SKM-1 (cell line): ENCODE data around the gene WTAP.
"Not testable (repeated sequence)": the region's sequence is repeated elsewhere in the genome, so short reads cannot be mapped to it uniquely, and the experiment has no call there.

ENCODE experiments used
- DNase-seq: peaks from one replicate; lab custom pipeline; 2025; ENCODE audit not compliant: unreplicated experiment; lab: John Stamatoyannopoulos, UW

WTAP gene

DNA sequence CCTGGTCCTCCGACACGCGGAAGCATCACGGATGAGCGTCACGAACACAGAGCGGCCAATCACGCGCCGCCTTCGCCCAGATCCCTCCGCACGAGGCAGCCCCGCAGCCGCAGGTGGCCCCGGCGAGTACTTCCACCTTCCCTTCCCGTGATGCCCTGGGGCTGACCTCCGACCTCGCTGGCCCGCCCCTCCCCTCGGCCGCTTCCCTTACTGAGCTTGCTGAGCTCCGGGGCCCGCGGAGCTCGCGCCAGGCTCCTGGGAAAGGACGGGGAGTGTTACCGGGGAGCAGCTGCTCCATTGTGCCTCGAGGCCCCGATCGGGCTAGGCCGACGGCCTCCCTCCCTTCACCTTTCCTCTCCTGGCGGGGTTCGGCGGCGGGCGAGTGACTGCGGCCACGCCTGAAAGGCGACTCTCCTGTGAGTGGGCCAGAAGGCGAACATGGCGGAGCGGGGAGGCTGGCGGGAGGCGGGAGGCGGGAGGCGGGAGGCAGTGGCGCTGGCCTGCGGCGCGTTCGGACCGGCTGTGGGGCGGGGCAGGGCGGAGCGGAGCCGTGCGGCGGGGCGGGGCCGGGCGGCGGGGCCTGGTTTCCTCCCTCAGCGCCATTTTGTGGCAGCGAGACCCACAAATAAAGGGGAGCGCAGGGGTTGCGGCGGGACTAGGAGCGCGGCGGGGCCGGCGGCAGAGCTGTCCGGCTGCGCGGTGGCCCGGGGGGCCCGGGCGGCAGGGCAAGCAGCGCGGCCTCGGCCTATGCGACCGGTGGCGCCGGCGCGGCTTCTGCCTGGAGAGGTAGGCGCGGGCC, at the start of gene WTAP:
Gene WTAP, plus strand, starts transcription at position 589 of the 799 bp plus-strand sequence. CDS start 8,760 bp downstream, outside the sequence.
- peak; percentile 97 for DNase-seq

DNA sequence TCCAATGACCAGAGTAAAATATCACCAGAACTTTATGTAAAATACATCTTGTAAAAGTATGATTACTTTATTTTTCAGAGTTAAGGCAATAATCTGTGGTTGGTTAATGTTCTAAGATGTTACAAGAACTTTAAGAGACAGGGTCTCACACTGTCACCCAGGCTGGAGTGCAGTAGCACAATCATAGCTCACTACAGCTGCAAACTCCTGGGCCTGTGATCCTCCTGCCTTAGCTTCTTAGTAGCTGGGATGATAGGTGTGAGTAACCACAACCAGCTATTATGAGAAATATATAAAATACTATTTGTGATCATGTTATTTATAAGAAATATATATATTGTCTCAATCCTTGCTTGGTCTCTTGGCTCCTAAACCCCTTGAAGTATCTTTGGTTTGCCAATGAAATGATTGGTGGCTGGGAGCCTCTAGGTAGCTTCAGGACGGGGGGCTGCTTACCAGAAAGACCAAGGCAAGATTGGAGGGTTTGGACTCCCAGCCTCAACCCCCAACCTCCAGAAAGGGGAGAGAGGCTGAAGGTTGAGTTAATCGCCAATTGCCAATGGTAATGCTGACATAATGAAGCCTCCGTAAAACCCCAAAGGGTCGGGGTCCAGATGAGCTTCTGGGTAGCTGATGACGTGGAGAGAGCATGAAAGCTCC, 49.7 kb upstream of the WTAP start:
- DNase-seq: no peak

DNA sequence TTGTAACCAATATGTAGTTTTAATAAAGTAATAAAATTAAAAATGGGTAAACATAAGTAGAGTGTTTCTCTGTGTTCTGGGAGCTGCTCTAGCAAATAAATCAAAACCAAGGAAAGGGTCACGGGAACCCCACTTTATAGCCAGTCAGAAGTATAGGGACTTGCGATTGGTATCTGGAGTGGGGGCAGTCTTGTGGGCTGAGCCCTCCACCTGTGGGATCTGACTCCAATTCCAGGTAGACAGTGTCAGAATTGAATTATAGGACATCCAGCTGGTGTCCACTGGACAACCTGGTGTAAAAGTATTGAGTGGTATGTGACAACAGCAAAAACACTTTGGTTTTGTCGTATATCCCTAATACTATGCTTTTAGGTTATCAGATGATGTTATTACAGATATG, 48.7 kb upstream of the WTAP start:
- DNase-seq: no peak

DNA sequence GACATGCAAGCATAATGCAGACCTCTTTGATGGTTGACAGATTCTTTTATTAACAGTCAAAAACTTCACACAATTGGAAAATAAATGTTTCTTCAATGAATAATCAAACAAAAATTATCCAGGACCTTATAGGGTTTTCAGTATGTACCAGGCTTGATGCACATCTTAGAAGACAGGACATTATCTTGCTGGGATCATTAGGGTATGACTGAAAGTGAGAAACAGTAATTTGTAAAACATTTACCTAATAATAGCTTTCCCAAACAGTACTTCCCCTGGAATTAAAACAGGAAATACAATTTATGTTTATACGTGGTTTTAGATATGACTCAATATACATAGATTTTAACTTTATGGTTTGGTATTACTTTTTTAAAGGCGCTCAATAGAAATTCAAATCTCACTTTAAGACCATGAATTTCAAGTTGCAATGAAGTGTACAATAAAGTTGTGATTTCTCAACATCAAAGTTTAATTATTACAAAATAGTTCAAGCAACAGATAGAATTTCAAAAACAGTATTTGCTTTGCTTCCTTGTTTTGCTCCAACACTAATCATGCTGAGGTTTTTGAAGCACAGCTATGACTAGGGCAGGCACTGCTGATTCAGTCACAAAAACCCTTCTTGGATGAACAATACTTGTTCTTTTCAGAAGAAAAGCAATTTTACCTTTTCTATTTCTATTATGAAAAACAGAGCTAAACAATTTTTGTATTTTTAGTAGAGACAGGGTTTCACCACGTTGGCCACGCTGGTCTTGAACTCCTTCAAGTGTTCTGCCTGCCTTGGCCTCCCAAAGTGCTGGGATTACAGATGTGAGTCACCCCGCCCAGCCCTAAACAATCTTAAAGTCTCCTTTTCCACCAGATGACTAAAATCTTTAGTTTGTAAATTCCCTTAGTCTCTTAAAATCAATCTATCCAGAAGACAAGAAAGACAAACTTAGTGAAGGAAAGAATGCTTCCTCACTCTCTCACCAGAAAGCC, 47.9 kb upstream of the WTAP start:
- DNase-seq: no peak

DNA sequence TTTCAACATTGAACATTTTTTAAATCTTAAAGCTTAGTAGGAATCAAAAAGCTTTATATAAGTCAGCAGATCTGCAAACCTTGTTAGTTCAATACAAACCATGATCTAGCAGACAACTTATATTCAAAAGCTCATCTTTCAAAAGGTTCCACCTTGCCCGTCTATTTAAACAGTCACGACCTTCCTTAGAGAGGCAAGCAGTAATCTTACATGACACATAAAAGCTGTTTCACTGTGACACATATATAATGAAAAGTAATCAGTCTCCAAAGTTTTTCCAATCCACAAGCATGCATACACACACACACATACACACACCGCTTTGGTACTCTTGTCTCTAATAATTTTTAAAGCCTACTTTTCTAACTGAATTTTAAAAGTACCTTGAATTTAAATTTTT, 47.2 kb upstream of the WTAP start:
- DNase-seq: no peak

DNA sequence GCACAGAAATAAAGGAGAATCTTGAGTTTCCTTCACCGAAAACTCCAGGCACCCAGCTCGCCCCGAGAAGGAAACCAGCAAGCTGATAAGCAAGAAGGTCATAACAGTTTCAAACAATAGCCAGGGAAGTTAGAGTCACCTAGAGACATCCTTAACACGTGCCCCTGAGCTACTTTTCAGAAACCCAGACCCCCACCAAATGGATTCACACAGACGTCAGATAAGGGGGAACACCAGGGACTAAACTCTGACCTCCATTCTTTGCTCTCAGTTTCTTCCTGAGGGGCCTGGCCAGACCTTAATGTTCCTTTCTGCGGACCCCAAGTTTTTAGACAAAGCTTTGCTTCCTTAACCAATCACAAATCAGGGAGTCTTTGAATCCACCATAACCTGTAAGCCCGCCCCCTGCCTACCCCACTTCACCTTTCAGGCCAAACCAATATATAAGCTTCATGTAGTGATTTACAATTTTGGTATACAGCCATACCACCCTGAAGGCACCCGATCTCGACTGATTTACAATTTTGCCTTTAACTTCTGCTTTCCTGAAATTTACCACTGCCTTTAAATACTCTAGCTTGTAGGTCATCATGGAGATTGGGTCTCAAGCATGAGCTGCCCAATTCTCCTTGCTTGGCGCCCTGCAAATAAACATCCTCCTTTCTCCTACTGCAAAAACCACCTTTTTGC, 46.0 kb upstream of the WTAP start:
- no peak for DNase-seq

DNA sequence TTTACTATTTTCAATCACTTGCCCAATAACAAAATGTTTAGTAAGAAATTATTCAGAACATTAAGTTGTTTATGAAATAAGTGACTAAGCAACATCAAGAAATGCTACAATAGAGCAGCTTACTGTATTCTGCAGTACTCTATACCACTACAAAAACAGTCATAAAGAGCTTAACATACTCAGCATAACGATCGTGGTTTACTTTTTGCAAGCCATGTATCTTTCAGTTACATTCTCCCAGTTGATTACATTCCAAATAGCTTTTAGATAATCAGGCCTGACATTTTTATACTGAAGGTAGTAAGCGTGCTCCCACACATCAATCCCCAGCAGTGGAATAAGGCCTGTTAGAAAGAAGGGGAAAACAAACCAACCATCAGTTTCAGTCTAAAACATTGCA, 45.0 kb upstream of the WTAP start:
- no peak for DNase-seq

DNA sequence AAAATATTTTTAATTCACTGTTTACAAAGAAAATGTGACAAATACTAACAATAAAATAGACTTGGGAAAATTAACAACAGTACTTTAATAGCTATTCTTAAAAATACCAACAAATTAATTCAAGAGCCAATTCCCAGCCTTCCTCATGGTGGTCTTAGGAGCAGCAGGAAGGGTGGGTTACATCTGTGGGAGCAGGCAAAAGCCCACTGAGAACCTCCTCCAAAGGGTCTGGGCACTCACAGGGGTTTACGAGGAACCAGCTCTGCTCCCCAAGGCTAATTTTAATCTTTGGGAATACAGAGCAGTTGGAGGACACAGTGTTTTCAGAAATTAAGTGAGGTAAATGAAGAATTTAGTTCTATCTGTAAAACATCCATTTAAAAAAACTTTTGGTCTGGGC, 44.5 kb upstream of the WTAP start:
- DNase-seq: no peak

DNA sequence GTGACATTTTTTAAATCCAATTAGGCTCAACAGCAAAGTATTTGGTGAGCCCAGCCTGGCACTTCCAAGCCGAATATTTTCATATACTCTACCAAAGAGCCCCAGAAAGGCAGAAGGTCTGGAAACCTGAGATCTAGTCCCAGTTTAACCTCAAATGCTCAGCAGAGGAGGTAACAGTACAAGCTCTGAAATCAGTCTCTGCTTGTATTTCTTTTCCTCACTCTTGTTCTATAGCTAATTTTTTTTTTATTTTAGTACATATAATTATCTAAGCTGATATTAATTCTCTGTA, 43.3 kb upstream of the WTAP start:
- DNase-seq: no peak

DNA sequence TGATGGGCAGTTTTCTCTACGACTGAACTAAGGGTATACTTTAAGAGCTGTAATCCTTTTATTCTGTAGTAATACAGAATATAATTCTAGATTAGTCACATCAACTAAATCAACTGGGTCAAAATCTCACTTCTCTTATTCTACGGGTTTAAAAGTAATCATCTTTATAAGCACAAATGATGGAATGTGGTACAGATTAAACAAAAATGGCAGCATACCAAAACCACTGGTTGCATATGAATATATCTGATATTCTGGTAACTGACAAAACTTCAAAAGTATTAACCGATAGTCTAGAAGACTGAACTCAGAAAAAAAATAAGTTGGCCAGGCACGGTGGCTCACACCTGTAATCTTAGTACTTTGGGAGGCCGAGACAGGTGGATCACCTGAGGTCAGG, 41.3 kb upstream of the WTAP start:
- no peak for DNase-seq

DNA sequence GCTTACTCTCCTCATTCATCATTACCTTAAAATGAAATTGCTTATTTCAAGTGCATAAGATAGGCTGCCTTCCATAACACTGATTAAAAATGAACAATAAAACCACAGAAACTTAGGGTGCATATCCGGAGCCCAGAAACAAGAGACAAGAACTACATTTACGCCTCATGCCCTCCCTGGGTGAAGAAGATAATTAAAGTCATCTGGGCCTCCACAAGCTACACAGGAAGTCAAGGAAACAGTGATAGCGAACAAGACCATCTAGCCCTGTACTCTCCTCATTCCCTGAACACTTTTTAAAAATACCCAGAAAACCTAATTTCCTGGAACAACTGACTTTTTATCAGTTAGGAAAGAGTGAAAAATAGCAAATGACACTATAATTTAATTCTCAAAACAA, 40.6 kb upstream of the WTAP start:
- no peak for DNase-seq

DNA sequence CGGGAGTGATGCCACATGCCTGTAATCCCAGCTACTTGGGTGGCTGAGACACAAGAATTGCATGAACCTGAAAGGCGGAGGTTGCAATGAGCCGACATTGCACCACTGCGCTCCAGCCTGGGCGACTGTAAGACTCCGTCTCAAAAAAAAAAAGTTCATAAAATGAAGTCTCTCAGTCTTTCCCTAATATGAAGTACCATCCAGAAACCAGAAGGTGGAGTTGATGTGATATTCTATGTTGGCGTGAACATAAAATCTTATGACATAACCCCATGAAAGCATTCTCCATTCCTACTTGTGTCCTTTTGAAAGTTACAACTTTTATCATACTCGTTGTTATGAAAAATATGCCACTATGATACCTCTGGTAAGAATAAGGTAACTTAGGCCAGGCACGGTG, 40.0 kb upstream of the WTAP start:
- DNase-seq: no peak

DNA sequence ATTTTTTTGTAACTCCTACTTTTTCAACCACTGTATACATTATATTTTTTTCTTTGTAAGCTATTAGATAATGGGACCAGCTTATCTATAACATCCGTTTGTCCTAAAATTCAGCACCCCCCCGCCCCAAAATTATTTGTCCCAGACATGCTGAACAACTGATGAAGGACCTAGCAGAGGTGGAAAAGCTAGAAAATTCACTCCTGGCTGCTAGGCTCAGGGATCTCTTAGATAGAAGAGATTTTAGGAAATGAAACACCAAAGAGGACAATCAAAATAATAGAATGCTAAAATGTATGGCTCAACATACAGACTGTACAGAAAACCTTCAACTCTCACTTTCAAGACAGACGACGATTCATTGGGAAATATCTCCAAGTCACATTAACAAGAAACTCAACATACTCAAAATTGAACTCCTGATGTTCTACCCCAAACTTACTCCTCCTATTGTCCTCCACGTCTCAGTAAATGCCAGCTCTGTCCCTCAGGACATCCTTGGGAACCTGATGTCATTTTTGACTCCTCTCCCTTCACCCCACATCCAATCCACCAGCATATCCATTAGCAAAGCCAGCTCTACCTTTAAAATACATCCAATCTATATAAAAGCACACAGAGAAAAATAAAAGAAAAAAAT, 38.9 kb upstream of the WTAP start:
- DNase-seq: no peak

DNA sequence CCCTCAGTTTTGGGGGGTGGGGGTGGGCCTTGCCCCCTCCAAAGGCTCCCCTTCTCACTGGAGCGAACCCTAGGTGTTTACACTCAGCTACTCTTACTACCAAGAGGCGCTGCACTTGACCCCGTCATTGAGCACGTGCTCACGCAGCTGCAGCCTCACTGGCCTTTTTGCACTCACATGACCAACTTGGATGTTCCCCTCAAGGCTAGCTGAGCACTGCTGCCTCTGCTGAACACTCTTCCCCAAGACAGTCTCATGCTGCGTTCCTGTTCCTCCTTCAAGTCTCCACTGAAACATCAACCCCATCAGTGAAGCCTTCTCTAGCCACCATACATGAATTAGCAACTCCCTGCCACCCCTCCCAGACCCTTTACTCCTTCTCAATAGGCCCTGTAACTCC, 38.3 kb upstream of the WTAP start:
- no peak for DNase-seq

DNA sequence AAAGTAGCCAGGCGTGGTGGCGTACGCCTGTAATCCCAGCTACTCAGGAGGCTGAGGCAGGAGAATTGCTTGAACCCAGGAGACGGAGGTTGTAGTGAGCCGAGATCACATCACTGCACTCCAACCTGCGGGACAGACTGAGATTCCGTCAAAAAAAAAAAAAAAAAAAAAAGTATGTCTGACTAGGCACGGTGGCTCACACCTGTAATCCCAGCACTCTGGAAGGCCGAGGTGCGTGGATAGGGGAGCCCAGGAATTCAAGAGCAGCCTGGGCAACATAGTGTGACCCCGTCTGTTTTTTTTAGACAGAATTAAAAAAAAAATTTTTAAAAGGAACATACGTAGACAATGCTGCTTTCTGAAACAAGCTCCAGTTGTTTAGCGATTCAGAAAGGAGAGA, 37.2 kb upstream of the WTAP start:
- DNase-seq: not testable (repeated sequence)

DNA sequence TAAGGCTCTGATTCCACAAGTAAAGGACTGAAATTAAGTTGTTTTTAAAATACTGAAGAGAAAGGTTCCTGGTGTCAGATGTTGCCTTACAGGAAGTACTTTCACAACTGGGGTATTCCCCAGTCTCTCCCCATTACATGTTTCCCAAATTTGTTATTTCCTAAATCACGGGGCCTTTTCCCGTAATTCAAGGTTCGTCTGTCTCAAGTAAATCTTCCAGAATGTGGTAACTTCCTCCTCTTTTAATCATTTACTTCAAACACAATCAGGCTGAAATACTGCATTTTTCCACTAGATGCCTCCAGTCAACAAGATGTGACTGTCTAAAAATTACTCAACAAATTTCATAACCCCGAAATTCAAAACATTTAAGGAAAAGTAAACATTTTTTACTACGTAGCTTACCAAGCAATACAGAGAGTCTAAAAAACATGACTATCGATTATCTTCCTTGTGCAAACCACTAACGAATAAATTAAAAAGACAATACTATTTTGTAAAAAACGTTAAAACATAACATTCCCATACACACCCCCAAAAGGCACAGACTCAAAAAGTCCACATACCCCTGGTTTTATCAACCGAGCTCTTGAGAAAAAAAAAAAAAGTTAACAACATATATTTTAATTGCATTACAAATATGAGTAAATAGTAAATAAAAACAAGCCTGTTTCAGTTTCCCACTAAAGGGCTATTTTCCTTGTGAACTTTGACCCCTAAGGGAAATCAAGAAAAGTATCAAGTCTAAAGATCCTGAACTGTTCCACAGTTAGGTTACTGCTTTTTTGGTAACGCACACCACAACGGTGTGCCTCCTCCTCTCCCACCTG, 36.0 kb upstream of the WTAP start:
- peak; percentile 89 for DNase-seq

DNA sequence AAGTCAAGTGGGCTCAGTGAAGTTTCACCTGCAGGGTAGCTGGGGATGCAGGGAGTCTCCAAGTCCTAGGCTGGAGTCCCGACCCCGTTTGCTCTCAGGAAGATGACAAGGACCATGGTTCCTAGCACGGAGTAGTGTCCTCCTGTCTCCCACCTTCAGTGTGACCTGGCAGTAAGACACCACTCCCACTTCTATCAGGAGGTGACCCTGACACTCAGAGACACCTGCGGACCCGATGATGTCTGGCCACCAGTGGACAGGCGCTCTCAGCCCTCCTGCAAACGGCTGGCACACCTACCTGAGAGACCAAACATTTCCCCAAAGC, 35.4 kb upstream of the WTAP start:
- DNase-seq: no peak

DNA sequence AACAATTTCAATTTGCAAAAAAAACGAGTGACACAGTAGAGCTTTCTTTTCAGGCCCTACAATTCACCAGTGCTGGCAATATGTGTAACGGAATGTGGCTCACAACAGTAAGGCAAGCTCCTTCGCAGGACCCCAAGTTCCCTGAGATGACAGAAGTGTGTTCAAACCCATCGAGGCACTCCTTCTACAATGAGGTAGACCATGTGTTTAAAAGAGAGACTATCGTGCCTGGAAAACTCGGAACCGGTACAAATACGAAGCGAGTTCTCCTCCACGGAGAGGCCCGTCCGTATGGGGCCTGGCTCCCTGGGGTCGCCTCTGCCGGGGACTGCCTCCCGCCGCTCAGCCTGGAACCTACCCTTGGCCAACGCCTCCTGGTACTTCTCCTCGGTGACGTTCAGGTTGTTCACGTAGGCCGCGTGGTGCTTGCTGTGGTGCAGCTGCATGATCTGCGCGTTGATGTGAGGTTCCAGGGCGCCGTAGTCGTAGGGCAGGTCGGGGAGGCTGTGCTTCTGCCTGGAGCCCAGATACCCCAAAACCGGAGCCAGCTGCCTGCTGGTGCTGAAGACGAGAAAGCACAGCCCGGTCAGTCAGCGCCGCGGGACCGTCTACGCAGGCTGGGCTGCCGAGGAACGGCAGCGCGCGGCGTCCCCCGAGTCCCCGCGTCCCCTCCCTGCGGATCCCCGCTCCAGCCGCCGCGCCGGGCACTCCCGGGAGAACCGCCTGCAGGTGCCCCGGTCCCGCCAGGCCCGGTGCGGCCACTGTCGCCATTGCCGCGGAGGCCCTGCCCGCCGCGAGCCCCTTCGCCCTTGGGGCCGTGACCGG, 34.8 kb upstream of the WTAP start:
- DNase-seq: no peak
